HG03039 (cell line): ENCODE results near the gene PTP4A1.

Experiments used
- ATAC-seq: cut with Tn5 transposase; IDR thresholded peaks from one replicate; pipeline ENCODE4 v1.9.1; 2021; ENCODE audit warnings: mild to moderate bottlenecking, moderate library complexity; ENCODE audit not compliant: unreplicated experiment

PTP4A1 gene

GRCh38 chr6:63554782-63555181 is 17.5 kb upstream of the PTP4A1 start:
- ATAC-seq: no peak

DNA sequence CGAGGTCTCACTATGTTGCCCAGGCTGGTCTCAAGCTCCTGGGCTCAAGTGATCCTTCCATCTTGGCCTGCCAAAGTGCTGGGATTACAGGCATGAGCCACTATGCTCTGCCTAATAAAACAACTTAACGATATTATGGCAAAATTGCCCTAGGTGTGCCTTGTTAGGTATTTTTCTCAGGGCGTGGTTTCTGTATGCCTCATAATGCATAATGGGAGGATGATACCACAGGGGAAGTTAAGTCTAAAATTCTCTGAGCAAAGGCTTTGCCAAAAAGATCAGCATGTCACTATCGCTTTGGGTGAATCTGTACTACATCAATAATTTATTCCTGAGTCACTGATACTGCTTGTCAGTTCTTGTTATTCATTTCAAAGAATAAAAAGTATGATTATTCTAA is 15.9 kb upstream of the PTP4A1 start:
- no peak for ATAC-seq

- peak; percentile 63 for ATAC-seq
Observed at GRCh38 chr6:63558278-63558677, 14.0 kb upstream of the PTP4A1 start.

GRCh38 chr6:63560801-63561287 is 11.4 kb upstream of the PTP4A1 start:
- ATAC-seq: no peak

DNA sequence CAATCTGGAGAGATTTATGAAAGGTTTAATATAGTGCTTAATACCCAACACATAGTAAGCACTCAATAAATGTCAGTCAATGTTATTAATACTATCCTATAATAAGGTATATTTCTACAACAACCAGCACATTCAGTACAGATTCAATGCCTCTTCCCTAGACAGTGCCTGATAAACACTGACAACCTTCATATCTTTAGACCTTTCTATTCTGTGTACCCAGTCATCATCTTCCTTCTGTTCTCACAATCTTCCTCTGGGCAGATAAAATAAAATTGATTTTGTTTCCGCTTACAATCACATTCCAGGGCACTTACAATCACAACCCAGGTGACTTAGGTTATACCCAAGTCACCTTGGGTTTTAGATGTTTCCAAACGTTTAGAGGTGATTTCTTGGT is 11.0 kb upstream of the PTP4A1 start:
- no peak for ATAC-seq

- ATAC-seq: no peak
Observed at GRCh38 chr6:63563235-63563634, 9.0 kb upstream of the PTP4A1 start.

DNA sequence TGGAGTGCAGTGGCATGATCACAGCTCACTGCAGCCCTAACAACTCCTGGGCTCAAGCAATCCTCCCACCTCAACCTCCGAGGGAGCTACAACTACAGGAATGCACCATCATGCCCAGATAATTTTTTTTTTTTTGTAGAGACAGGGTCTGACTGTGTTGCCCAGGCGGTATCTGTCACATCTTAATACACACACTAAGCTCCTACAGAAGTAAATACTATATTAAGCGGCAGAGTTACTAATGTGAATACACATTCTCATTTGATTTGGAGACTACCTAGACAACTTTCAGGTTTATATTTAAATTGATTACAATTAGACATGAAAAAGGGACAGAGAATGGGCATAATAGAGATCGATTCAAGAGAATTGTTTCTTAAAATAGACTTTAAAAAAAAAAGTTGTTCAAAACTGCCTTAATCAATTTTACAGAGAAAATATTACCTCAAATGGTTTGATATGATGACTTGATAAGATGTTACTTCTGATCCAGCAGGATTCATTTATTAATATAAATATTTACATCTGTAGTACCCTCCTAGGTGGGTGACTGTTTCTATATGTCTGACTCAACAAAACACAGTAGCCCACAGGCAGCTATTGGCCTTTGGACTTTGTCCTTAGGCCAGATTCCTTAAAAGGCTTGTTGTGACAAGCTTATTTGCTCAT is 7.1 kb upstream of the PTP4A1 start:
- no peak for ATAC-seq

- ATAC-seq: no peak
Observed at GRCh38 chr6:63565727-63566596, 6.3 kb upstream of the PTP4A1 start.

GRCh38 chr6:63567966-63568365 is 4.3 kb upstream of the PTP4A1 start:
- ATAC-seq: no peak

GRCh38 chr6:63571361-63572043 is 778 bp upstream of the PTP4A1 start:
- ATAC-seq: no peak

DNA sequence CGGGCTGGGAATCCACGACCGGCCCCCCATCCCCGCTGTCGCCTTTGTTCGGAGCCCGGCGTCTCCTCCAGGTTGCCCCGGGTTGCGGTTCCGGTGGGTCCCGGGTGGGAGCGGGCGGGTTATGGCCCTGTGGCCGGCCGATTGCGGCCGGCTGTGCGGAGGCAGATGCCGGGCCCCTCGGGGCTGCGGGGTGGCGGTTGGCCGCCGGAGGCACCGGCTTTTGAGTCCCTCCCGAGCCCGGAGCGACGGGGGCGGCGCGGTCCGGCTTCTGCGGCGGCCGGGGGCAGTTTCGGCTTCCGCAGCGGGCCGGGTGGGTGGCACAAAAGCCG is 431 bp downstream of the PTP4A1 start:
- no peak for ATAC-seq

DNA sequence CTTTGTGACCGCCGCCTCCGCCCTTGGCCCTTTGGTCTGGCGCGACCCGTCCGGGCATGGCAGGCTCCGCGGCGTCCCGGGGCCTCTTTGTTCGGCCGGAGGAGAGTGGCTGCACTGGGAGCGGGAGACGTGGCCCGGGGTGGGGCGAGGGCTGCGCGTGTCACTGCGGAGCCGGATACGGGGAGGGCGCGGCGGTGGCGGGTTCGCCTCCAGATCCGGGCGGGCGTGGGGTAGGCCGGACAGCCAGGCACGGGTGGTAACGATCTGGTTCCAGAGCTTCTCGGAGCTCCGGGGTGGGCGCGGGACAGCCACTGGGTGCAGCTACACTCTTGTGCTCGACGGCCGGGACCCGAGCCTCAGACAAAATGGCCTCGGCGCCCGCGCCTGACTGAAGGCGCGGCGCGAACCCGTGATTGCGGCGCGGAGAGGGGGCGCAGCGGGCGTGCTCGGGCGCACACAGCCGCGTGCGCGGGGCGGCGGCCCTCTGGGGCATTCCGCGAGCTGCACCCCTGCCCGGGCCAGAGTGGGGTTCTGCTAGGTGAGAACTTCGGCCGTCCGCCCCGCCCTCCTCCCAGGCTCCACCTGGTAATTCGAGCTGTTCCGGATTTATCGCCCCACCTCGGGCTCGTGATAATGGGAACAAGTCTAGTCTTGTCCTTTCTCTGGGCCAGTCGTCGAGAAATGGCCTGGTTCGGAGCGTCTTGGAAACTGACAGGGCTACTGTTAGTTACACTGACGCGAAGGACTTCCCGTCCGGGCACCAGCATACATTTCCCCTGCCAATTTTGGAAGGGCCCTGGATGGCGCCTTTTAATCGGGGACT is 1.0 kb downstream of the PTP4A1 start:
- ATAC-seq: peak; percentile 40

DNA sequence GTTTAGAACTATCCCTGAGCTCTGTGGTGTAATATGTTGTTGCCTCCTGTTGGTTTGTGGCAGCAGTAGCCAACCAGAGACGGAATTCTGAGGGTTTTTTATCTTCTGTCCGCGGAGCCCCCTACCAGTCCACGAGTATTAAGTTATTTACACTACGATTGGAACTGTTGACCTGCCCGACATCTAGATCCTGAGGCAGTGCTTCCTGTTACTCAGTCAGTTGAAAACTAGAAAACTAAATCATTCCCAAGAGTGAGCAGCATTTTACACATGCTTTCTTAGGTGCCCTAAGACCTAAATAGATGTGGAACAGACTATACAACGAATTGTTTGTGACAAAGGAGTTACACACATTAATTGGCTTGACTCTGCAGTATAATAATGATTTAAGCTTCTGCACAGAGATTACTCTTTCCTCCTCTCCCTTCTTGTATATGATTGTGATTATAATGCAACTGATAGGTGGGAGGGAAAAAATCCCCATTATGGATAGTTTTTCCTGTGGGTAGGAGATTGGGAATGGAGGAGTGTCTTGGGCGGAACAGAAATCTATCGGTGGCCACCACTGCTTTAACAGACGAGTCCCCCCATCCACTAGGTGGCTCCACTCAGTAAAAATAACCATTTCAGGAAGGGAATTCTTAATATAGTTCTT is 1.7 kb downstream of the PTP4A1 start:
- no peak for ATAC-seq

- no peak for ATAC-seq
Observed at GRCh38 chr6:63574554-63574900, 2.2 kb downstream of the PTP4A1 start.

- ATAC-seq: no peak
Observed at GRCh38 chr6:63576147-63576772, 4.0 kb downstream of the PTP4A1 start.

DNA sequence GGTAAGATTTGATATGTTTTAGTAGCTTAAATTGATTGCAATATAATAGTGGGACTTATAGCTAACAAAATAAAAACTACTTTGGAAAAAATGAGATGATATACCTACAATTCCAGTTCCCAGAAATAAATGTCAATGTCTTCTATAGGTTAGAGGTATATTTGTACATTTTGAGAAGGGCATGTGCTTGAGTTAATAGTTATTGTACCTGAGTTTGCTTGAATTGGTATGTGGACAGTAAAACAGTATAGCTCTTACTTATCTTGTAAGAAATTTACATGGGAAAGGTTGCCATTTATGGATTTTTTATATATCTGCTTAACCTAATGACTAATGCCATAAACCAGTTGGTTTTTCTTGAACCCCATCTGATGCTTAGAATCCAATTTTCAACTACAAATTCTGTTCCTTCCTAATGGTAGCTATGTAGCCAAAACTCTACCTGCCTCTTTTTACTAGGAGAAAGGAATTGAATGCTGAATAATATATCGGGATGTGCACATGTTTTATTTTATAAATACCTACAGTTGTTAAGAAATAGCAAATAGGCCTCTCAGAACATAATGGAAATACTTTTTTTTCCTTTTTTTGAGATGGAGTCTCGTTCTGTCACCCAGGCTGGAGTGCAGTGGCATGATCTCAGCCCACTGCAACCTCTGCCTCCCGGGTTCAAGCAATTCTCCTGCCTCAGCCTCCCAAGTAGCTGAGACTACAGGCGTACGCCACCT is 4.9 kb downstream of the PTP4A1 start:
- no peak for ATAC-seq

- no peak for ATAC-seq
Observed at GRCh38 chr6:63578757-63579156, 6.5 kb downstream of the PTP4A1 start.

DNA sequence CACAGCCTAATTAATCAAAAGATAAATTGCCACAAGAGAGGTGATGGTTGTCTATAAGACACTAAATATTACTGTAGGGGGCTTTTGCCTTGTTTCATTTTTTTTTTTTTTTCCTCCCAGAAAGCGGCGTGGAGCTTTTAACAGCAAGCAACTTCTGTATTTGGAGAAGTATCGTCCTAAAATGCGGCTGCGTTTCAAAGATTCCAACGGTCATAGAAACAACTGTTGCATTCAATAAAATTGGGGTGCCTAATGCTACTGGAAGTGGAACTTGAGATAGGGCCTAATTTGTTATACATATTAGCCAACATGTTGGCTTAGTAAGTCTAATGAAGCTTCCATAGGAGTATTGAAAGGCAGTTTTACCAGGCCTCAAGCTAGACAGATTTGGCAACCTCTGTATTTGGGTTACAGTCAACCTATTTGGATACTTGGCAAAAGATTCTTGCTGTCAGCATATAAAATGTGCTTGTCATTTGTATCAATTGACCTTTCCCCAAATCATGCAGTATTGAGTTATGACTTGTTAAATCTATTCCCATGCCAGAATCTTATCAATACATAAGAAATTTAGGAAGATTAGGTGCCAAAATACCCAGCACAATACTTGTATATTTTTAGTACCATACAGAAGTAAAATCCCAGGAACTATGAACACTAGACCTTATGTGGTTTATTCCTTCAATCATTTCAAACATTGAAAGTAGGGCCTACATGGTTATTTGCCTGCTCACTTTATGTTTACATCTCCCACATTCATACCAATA is 7.8 kb downstream of the PTP4A1 start:
- no peak for ATAC-seq

DNA sequence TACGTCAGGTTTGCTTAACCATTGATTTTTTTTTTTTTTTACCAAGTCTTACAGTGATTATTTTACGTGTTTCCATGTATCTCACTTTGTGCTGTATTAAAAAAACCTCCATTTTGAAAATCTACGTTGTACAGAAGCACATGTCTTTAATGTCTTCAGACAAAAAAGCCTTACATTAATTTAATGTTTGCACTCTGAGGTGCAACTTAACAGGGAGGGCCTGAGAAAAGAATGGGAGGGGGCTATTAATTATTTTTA is 8.4 kb downstream of the PTP4A1 start:
- ATAC-seq: no peak
